Germinal center (tissue), 1 donor: ENCODE data around the gene ADAMTSL3.

Experiments
- DNase-seq: peaks from one replicate; pipeline ENCODE4 v3.0.0; 2012; ENCODE audit warnings: mixed read lengths, low spot score

Gene ADAMTSL3

DNA sequence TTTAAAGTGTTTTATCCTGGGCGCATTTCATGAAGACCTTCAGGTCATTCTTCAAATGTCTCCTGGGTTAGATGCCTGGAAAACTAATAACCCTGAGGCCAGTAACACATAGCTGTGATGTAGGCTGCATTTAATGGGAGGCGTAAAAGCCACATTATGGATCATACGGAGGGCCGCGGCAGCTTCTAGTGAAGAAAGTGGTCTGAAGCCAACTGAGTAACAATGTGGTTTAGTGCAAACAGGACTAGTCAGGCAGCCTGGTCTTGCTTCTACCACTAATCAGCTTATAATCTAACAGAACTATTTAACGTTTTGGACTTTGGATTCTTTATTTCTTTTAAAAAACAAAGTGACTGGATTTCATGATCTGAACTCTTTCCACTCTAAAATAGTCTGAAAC, 54.4 kb downstream of the ADAMTSL3 start:
- no peak for DNase-seq

DNA sequence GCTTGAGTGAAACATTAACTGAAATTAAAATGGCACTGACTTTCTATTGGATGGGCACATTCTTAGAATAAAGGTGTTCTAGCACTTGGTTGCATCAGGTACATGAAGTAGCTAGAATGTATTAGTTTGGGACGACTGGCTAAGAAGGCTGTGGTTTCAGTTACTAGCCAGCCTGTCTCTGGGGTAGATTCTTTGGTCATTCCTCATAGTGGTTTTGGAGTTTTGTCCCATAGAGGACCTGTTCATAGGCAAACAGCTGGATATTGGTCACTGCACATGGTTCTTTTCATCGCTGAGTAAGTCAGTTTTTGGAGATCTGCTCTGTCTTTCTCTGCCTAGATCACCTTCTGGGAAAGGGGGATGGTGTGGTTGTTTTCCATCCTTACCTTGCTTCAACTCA, 55.3 kb downstream of the ADAMTSL3 start:
- no peak for DNase-seq

DNA sequence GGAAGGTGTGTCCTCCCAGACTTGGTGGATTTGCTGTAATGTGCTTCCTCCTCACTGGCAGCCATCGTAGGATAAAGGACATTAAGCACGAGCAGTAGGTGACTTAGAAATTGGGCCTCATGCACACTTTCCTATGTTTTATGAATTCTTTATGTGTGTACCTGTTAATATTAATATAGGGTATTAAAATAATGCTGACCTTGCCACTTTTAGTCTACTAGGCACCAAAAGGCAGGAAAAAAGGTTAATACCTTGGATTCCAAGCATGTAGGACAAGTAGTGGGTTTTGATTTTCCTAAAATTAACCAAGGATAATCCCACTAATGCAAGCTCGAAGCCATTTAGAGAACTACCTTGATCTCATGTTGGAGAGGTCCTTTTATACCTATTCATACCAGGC, 55.9 kb downstream of the ADAMTSL3 start:
- no peak for DNase-seq

DNA sequence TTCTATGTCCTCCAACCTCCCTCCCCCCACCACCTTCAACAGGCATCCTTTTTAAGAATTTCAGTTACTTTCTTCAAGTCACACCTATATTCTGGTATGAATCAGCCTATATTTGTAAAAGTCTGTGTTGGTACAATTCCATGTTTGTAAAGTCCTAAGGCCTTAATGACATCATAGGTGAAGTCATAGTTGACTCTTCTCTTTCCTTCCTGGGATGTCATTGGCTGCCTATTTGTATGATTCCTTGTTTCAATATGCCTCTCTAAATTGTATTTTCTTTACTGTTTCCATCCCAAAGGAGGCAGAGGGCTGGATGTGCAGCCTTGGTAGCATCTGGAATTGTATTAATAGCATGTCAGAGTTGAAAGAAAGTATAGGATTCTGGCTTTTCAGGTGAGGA, 56.5 kb downstream of the ADAMTSL3 start:
- no peak for DNase-seq

DNA sequence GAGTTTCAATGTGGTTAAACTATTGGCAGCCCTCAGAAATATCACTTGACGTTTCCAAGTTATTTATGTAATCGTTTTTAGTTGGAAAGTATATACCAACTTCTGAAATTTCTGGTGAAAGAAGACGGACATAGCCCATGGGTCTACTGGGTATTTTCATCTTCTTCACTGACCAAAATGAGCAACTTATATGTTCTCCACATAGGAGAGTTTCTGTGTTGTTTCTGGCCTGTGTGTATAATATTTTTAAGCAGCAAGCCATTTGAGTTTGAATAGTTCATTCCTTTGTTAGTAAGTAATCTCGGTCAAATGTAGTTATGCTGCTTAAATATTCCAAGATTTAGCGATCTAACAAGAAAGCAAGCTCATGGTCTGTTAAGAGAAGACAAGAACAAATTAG, 57.3 kb downstream of the ADAMTSL3 start:
- no peak for DNase-seq

DNA sequence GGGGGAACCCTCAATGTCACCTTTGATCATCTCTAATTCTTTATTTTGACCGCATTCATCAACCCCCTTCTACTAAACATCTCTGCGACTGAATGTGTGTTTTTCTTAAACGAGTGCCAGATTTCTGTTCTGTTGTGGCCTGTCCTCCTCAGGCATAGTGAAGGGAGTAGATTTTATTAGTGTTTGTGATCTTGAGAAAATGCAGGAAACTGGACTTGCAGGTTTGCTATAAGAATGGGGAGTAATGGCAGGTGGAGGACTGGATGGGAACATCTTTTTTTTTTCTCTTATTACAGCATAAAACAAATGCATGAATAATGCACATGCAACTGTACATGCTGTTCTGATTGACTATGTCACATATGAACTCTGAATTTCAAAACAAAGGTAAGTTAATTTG, 59.3 kb downstream of the ADAMTSL3 start:
- no peak for DNase-seq

DNA sequence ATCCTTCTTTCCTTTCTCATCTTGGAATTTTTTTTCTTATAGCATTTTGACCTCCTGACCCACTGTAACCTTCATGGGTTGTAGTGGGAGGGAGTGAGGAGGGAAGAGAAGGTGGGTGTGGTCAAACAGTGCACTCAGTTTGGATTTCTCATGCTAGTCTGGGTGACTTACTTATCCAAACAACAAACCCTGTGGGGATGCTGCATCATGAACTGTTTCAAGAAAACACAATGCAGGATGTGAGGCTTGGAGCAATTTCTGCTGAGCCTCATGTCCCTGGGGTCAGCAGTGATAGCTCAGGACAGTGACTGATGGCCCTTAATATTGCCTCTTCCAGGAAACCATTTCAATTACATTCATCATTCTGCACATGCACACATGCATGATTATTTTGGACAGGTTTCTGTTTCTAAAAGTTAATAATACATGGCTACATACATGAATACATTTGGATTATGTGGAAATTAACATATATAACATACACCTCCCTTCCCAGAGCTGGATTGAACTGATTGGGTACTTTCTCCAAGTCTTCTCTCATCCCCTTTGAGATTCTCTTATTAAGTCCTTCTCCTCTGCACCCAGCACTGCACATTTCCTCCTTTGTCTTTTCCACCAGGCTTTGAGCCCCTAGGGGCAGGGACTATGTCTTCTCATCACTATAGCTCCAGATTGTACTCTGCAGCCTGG, 61.2 kb downstream of the ADAMTSL3 start:
- DNase-seq: no peak

DNA sequence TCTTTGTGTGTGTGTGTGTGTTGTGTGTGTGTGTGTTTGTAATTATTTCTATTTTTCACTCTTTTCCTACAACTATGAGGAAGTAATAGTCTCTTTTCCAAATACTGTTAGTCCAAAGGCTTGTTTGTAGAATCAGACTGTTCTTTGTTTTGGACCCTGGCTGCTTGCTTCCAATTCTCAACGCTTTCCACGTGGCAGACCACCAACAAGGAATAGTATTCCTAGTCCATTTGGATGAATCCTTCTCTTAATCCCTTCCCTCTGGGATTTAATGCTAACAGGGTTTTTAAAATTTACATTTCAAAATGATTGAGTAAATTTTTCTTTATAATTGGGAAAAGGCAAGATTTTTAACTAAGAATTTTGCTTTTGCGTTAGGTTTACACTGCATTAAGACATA, 62.7 kb downstream of the ADAMTSL3 start:
- no peak for DNase-seq

DNA sequence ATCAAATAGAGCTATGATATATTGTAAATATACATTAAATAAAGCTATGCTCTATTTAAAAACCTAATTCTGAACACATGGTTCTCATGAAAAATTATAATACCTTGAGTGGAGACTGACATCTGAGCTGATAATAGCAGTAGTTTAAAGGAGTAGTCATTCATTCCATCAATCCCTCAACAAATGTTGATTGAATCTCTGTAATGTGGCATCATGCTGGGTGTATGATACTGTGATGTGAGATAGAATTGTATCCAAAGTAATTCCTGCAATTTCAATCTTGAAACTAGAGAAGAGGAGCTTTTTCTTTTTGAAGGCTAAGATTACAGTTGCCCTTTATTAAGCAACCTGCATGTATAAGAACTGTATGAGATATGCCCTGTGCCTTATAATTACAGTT, 63.1 kb downstream of the ADAMTSL3 start:
- DNase-seq: no peak

DNA sequence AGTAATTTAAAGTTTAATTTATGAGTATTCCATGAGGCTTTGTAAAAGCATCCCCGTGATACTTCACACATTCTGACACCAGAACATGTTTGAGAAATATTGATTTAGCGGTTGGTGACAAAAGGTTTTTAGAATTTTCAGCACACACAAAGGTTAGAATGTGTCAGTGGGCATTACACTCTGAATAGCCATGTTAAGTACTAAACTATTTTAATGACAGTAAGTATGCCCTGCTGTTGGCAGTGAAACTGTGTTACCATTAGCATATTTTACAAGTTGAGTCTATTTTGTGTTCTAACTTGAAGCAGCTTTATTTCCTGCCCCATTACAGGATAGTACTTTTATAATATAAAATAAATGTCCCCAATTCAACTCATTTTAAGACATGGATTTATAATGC, 66.5 kb downstream of the ADAMTSL3 start:
- no peak for DNase-seq

DNA sequence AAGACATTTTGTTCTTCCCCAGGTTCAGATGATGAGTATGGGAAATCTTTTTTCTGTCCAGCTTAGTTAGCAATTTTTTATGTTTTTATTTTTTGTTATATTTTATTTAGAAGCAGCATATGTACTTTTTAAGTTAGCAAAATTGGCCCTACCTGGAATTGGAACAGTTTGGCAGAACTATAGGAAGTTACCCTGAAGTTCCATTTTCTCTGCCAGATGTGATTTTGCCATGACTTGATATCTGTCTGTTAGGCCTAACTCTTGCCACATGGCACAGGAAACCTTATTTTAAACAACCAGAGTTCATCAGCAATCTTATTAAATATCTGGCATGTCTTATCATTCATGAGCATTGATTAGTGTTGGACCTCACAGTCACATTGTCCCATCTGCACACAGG, 67.1 kb downstream of the ADAMTSL3 start:
- no peak for DNase-seq

DNA sequence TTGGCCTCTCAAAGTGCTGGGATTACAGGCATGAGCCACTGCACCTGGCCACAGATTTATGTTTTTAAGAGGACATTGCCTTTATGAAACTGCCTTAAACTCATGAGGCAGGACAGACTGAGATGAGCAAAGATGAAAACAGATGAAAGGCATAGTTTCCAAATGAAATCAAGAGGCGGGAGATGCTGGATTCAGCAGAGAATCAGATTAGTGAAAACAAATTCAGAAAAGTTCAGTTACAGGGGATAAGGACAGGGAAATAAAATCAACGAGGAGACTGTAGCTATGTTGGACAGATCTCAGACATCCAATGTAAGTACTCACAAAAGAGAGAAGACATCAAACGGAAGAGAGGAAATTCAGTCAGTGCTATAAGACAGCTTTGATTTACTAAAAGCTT, 68.1 kb downstream of the ADAMTSL3 start:
- DNase-seq: no peak

DNA sequence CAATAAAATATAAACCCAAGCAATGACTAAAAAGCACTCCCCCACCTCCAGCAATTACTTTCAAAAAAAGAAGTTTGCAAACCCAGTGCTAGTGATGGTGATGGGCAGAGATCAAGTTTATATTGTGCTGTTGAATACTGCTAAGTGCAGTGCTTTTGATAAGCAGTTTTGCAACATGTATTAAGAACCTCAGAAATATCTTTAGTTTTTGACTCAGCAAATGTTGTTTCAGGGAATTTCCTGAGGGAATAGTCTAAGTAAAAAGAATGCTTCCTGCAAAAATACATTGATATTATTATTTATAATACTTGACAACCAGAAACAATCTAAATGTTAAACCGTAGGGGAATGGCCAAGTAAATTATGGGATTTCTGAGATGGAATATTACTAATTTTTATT, 69.3 kb downstream of the ADAMTSL3 start:
- DNase-seq: no peak

DNA sequence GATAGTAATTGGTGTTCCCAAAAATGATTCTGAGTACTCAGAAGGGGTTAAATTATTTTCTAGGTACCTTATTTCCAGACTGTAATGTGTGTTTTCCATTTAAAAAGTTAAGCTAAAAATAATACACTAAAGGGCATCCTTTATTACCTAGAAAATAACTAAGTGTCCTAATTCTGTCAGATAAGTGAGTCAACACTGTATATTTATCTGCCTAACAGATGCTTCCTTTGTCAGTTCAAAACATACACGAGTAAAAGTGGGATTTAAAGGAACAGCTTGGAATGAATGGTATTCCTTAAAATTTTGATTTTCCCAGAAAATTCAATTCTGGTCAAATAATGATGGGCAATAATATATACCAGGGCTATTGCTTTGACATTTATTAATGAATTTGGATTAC, 78.3 kb downstream of the ADAMTSL3 start:
- no peak for DNase-seq

DNA sequence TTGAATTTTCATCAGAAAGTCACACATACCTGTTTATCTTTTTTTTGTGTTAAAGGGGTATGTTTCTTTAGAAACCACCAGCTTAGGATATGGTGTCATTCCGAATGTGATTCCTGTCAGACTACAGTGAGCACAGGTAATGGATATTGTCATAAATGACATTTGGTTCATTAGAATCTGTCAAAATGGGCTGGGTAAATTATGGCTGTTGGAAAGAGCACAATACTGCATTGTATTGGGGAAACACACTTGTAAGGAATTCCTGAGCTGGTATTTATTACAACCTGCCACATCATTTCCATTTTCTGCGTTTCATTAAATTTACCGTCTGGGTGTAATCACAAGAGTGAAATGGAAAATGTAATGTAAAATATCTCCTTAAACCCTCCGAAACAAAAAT, 78.8 kb downstream of the ADAMTSL3 start:
- no peak for DNase-seq

DNA sequence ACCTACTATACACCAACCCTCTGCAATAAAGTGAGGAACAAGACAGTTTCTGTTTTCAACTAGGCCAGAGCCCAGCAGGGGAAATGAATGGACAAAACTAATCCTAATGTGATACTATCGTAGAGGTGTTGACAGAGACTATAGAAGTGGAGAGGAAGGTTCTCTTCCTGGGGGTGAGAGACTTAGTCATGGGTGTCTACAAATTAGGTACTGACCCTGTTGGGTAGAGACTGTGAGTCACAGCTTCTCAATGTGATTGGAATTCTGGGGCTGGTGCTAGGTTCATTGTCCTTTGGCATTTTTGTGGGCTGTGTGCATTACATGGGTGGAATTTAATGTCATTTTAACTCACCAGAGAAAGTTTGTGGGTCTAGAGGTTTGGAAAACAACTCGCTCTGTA, 79.3 kb downstream of the ADAMTSL3 start:
- no peak for DNase-seq

DNA sequence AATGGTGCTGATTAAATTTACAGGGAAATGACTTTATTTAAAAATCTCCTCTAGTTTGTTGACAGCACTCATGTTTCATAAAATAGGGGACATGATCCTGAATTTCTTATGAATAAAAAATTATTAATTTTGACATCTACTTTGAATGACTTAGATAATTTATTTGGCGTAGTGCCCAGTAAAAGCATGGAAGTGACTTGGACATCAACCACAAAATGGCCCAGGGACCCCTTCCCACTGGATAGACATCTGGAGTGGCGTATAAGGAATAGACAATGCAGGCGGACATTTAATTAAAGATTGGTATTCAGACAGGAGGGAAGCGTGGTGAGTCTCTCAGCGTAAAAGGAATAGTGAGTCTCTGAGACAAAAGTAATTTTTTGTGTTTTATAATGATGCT, 79.8 kb downstream of the ADAMTSL3 start:
- DNase-seq: no peak

DNA sequence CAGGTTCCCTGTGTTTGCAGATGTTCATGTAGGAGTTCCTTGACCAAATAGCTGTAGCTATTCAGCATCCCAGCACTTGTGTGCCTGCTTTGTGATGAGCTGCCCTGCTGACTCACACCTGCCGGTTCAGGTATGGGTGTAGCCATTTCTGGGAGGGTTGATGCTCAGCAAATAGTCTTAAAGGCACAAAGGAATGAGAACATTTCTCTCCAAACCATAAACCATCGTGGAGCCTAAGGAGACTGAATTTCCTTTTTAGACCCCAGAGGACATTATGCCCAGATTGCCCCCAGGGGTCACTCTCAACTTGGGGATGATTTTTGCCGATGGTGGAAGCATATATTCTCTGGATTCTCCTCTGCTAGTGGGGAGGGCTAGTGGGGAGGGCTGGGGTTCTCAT, 80.6 kb downstream of the ADAMTSL3 start:
- no peak for DNase-seq

DNA sequence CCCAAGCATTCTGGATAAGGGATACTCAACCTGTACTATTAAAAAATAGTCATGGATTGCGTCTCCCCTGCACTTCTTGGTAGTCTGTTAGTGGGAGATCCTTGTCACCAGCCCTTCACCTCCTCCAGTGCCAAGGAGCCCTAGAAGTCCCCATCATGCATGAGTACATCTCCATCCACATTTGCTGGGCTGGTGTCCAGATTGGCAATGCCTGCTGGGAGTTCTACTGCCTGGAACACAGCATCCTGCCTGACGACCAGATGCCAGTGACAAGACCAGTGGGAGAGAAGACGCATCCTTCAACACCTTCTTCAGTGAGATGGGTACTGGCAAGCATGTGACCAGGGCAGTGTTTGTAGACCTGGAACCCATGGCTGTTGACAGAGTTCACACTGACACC, 85.7 kb downstream of the ADAMTSL3 start:
- no peak for DNase-seq

DNA sequence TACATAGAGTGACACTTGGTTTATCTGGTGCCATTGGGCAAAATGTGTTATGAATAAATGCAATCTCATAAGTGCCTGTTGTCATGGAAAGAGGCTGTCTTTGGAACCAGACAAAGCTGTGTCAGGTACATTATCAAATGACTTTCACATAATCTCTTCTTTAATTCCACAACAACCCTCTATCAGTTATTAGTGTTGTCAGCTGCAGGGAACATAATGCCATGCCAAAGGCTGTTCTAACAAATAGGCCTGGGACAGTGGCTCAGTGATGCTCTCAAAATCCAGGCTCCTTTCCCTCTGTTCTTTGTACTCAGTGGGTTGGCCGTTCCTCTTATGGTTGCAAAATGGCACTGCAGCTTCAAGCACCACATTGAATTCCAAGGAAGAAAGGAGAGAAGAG, 91.8 kb downstream of the ADAMTSL3 start:
- no peak for DNase-seq

DNA sequence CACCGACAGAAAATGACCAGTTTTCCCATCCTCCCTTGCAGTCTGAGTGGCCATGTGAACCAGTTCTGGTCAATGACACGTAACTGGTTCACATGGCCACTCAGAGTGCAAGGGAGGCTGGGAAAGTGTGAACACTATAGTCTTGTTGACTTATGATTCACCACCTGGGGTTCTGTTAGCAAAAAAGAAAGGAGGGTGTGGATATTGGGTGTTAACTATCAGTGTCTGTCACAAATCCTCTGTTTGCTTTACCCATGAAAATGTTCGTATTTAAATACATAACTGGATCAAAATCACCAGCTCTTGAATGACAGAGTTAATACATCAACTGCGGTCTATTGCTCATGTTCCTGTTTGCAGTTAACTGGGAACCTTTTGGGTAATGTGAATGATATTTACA, 92.3 kb downstream of the ADAMTSL3 start:
- DNase-seq: no peak

DNA sequence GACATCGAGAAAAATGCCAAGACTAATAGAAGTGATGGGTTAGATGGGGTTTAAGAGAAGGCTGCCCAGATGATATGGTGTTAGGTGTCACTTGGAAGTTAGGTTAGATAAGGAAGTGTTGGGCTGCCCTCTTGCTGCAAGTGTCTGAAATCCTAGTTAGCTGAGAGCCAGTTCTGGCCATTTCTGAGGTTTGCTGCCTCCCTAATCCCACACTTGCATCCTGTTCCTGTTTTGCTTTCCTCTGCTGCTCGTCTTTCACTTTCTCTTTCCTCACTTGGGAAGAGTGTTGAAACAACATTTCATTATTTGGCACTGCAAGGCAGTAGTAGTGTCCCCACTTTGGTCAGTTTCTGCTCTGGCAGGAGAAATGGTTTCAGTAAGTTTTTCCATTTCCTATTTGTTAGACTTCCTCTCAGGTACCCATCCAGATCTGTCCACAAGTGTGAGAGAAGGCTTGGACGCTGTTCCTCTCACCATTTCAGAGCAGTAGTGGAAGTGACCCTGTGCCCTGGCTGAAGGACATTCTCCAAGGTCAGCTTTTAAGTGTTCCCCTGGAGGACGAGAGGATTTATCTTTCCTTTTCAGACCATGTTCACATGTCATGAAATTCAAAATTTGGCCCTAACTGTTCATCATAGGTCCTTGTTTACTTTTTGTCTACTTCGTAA, 93.3 kb downstream of the ADAMTSL3 start:
- no peak for DNase-seq

DNA sequence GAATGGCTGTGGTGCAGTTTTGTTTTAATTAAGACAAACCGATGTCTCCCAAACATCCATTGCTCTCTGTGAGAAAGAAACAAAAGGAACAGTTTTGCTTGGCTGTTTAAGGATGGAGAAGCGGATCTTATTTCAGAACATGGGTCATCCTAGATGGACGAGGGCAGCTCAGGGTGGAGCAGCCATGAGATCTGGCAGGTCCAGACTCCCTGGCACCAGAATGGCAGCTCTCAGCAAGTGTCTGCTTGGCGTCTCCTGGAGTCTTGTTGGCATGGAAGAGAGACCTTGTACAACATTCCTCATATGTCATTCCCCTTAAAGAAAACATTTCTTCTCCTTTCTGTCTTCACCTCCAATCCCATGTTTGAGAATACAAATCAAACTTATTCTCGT, 93.8 kb downstream of the ADAMTSL3 start:
- no peak for DNase-seq

DNA sequence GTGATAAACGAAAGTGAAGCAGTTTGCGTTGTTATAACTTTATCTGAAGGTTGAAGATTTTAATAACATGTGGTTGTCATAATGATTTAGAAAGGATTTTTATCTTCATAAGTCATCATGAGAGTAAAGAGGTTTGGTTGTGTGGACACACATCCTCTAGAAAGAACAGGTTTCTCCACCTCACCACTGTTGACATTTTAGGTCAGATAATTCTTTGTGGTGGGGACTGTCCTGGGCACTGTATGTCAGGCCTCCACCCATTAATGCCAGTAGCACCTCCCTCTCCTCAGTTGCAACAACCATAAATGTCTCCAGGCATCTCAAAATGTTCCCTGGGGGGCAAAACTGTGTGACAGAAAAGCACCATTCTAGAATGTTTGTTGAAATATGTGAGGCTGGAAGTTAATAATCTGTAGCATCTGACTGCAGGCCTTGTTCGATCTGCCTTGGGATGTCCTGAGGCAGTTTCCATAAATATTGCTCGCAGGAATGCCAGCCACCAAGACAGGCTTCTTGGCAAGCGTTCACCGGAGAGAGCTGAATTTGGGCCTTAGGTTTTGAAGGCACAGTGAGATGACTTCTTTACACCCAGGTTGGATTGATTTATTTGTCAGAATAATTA, 100.1 kb downstream of the ADAMTSL3 start:
- DNase-seq: no peak
